IPS-15b (cell line): ENCODE measurements around the gene IRAK3.

ENCODE experiments used
- H3K27me3 ChIP-seq: one replicate; pipeline ENCODE4 v1.6.1; 2013; ENCODE audit warnings: low read length; ENCODE audit not compliant: control insufficient read depth, insufficient read depth
- H3K36me3 ChIP-seq: one replicate; pipeline ENCODE4 v1.6.1; 2013; ENCODE audit warnings: low read length; ENCODE audit not compliant: control insufficient read depth, insufficient read depth
- H3K4me1 ChIP-seq: one replicate; pipeline ENCODE4 v1.6.1; 2013; ENCODE audit warnings: mild to moderate bottlenecking, low read length; ENCODE audit not compliant: control insufficient read depth, insufficient read depth
- H3K4me3 ChIP-seq: one replicate; pipeline ENCODE4 v1.5.1; 2013; ENCODE audit warnings: low read depth, low read length
- H3K9ac ChIP-seq: one replicate; pipeline ENCODE4 v1.6.1; 2013; ENCODE audit warnings: low read depth, mild to moderate bottlenecking, low read length
- H3K9me3 ChIP-seq: one replicate; pipeline ENCODE4 v1.6.1; 2013; ENCODE audit warnings: mild to moderate bottlenecking, low read length; ENCODE audit not compliant: control insufficient read depth, insufficient read depth

Gene IRAK3

GRCh38 chr12:66270613-66271012 lies 81.6 kb downstream of the IRAK3 start:
- Histone ChIP-seq H3K9me3 (no peaks in the 10 kb centered on the region), H3K36me3 (no peaks in the 10 kb centered on the region), H3K4me3 (no peak overlapping the region), H3K9ac (no peak overlapping the region), H3K4me1 (no peaks in the 10 kb centered on the region), H3K27me3 (no peaks in the 10 kb centered on the region)

GRCh38 chr12:66272650-66273049 lies 83.6 kb downstream of the IRAK3 start:
- Histone ChIP-seq H3K4me1 (no peaks in the 10 kb centered on the region), H3K9me3 (no peaks in the 10 kb centered on the region), H3K4me3 (no peak overlapping the region), H3K9ac (no peak overlapping the region), H3K36me3 (no peaks in the 10 kb centered on the region), H3K27me3 (no peaks in the 10 kb centered on the region)

- no peak overlapping the region for H3K9ac ChIP-seq
- H3K36me3 ChIP-seq = no peaks in the 10 kb centered on the region
- no peaks in the 10 kb centered on the region for H3K27me3 ChIP-seq
- no peaks in the 10 kb centered on the region for H3K4me1 ChIP-seq
- no peak overlapping the region for H3K4me3 ChIP-seq
- H3K9me3 ChIP-seq = no peaks in the 10 kb centered on the region
Measured at GRCh38 chr12:66273147-66273546, 84.1 kb downstream of the IRAK3 start.

DNA sequence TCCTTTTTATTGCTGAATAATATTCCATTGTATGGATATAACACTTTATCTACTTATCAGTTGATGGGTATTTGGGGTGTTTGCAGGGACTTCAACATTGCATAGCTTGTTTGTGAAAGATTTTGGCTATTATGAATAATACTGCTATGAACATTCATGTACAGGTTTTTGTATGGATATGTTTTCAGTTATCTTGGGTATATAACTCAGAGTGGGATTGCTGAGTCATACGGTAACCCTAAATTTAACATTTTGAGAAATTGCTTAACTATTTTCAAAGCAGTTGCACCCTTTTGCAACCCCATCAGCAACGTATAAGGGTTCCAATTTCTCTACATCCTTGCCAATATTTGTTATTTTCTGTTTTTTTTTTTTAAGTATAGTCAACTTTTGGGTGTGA lies 86.0 kb downstream of the IRAK3 start:
- H3K9ac ChIP-seq = no peak overlapping the region
- no peaks in the 10 kb centered on the region for H3K4me1 ChIP-seq
- H3K4me3 ChIP-seq = no peak overlapping the region
- H3K36me3 ChIP-seq = no peaks in the 10 kb centered on the region
- H3K9me3 ChIP-seq = no peaks in the 10 kb centered on the region
- H3K27me3 ChIP-seq = no peaks in the 10 kb centered on the region

DNA sequence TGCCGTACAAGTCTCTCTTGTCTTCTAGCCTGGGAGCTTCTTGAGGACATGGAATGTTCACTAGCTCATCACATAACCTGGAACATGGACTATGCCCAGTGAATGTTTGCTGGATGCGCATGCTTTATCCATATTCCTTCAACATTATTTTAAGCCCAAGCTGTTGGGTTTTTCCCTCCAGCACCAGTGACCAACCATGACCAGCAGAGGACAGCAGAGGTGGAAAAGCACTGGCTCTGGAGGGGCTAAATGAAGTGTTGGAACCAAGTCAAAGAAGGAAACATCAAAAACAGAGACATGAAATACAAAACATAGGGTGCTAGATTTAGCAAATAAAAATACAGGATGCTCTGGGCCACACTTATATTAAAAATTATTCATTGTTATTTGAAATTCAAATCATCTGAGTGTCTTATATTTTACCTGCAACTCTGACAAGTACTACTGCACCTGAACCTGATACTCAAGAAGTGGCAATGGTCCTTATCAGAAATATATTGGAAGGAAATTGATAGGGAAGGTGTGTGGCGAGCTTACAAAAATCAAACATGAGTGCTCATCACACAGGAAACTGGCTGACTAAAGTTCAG lies 90.2 kb downstream of the IRAK3 start:
- no peaks in the 10 kb centered on the region for H3K4me1 ChIP-seq
- H3K36me3 ChIP-seq = no peaks in the 10 kb centered on the region
- H3K9ac ChIP-seq = no peak overlapping the region
- H3K27me3 ChIP-seq = no peaks in the 10 kb centered on the region
- no peak overlapping the region for H3K4me3 ChIP-seq
- H3K9me3 ChIP-seq = no peaks in the 10 kb centered on the region

GRCh38 chr12:66280561-66280960 lies 91.5 kb downstream of the IRAK3 start:
- no peak overlapping the region for H3K9ac ChIP-seq
- H3K27me3 ChIP-seq = no peaks in the 10 kb centered on the region
- H3K4me3 ChIP-seq = no peak overlapping the region
- no peaks in the 10 kb centered on the region for H3K4me1 ChIP-seq
- H3K9me3 ChIP-seq = no peaks in the 10 kb centered on the region
- H3K36me3 ChIP-seq = no peaks in the 10 kb centered on the region

DNA sequence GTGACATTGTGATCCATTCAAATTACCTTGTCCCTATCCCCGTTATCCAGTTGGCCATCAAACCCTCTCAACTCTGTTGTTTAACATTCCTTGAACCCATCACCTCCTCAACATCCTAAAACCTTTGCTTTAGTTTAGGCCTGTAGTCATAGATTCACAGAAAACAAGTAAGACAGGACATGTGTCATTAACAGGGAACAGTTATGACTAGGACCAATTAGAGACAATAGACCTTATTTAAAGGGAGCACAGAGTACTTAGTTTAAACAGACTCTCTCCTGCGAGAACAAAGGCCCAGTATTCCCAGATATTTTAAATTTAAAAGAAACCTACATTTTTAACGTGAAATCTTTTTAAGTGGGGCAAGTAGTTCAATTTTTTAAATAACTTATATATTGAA lies 93.2 kb downstream of the IRAK3 start:
- Histone ChIP-seq H3K9ac (no peak overlapping the region), H3K9me3 (no peaks in the 10 kb centered on the region), H3K4me3 (no peak overlapping the region), H3K4me1 (no peaks in the 10 kb centered on the region), H3K36me3 (no peaks in the 10 kb centered on the region), H3K27me3 (no peaks in the 10 kb centered on the region)

- no peak overlapping the region for H3K4me3 ChIP-seq
- H3K27me3 ChIP-seq = no peaks in the 10 kb centered on the region
- no peaks in the 10 kb centered on the region for H3K4me1 ChIP-seq
- H3K9ac ChIP-seq = no peak overlapping the region
- no peaks in the 10 kb centered on the region for H3K9me3 ChIP-seq
- H3K36me3 ChIP-seq = no peaks in the 10 kb centered on the region
Measured at GRCh38 chr12:66287275-66287674, 98.3 kb downstream of the IRAK3 start.

- Histone ChIP-seq H3K4me1 (no peaks in the 10 kb centered on the region), H3K9me3 (no peaks in the 10 kb centered on the region), H3K36me3 (no peaks in the 10 kb centered on the region), H3K27me3 (no peaks in the 10 kb centered on the region), H3K4me3 (no peak overlapping the region), H3K9ac (no peak overlapping the region)
Measured at GRCh38 chr12:66288121-66288520, 99.1 kb downstream of the IRAK3 start.

- Histone ChIP-seq H3K9me3 (no peaks in the 10 kb centered on the region), H3K27me3 (no peaks in the 10 kb centered on the region), H3K4me3 (no peak overlapping the region), H3K36me3 (no peaks in the 10 kb centered on the region), H3K9ac (no peak overlapping the region), H3K4me1 (no peaks in the 10 kb centered on the region)
Measured at GRCh38 chr12:66289485-66289884, 100.5 kb downstream of the IRAK3 start.

GRCh38 chr12:66290716-66291200 lies 101.7 kb downstream of the IRAK3 start:
- Histone ChIP-seq H3K9me3 (no peaks in the 10 kb centered on the region), H3K9ac (no peak overlapping the region), H3K27me3 (no peaks in the 10 kb centered on the region), H3K4me1 (no peaks in the 10 kb centered on the region), H3K4me3 (no peak overlapping the region), H3K36me3 (no peaks in the 10 kb centered on the region)

GRCh38 chr12:66296176-66296683 lies 107.2 kb downstream of the IRAK3 start:
- no peaks in the 10 kb centered on the region for H3K9me3 ChIP-seq
- peaks cover 7% of the 10 kb centered on the region for H3K27me3 ChIP-seq
- H3K36me3 ChIP-seq = no peaks in the 10 kb centered on the region
- H3K4me1 ChIP-seq = no peaks in the 10 kb centered on the region
- no peak overlapping the region for H3K4me3 ChIP-seq
- H3K9ac ChIP-seq = no peak overlapping the region
